GM12878 (cell line): ENCODE measurements around the gene CLDN6. TPM values are rescaled to one million over a fixed set of nuclear protein-coding genes. Genes with fewer than 3 reads are reported as not detected.

ENCODE experiments used
- ATAC-seq: fragments of 200-7000 bp; cut with Tn5 transposase; 3 replicates; pipeline ENCODE4 v1.9.1; 2020; ENCODE audit warnings: mild to moderate bottlenecking, moderate library complexity
- BruUV-seq: library from RNA; stranded (reverse); fragments of 400-500 nt; replicated peaks from 2 replicates; lab custom pipeline; 2021; lab: Mats Ljungman, UMichigan
- CTCF ChIA-PET: fragments of 300-600 bp; sonication (Branson Sonifier 250); formaldehyde crosslinking; extraction: SDS; loops from one replicate; lab custom pipeline; 2021; ENCODE audit warnings: inconsistent platforms; lab: Yijun Ruan, JAX
- POLR2A ChIA-PET: fragments of 350-600 bp; formaldehyde crosslinking; extraction: SDS; loops from one replicate; lab custom pipeline; 2021; ENCODE audit warnings: inconsistent platforms; lab: Charles Lee
- RAD21 ChIA-PET: fragments of 300-600 bp; sonication (Branson Sonifier 250); formaldehyde crosslinking; loops from one replicate; lab custom pipeline; 2023; ENCODE audit warnings: antibody characterized with exemption; ENCODE audit not compliant: unreplicated experiment; lab: Charles Lee
- SMC1A ChIA-PET: fragments of 300-600 bp; sonication (Branson Sonifier 250); formaldehyde crosslinking; loops from one replicate; lab custom pipeline; 2023; ENCODE audit not compliant: unreplicated experiment, uncharacterized antibody; lab: Charles Lee
- DNase-seq: peaks from one replicate; pipeline ENCODE4 v3.0.0-alpha.2; 2011; ENCODE audit warnings: low read depth, low spot score
- FAIRE-seq: peaks from 3 replicates; lab custom pipeline; 2011; peaks lifted over from hg19 to GRCh38; lab: Jason Lieb, UNC
- H2AFZ ChIP-seq: 2 replicates; pipeline ENCODE4 v1.6.0; 2011; ENCODE audit warnings: low read depth, low read length, control low read depth; ENCODE audit not compliant: control insufficient read depth
- H3K27ac ChIP-seq: 2 replicates; pipeline ENCODE4 v1.5.1; 2011; ENCODE audit warnings: control low read depth; ENCODE audit not compliant: control insufficient read depth, insufficient read depth
- H3K27me3 ChIP-seq, 2 experiments: replicated peaks in 1 of 2; 2 replicates each; pipeline versions ENCODE4 v1.6.0 to v1.6.1; 2011; ENCODE audit warnings: low read length in 1 of 2; ENCODE audit not compliant: control insufficient read depth in 2 of 2, insufficient read depth in 2 of 2
- H3K36me3 ChIP-seq, 2 experiments: 2 replicates each; pipeline ENCODE4 v1.5.1; 2011; ENCODE audit warnings: low read length in 1 of 2; ENCODE audit not compliant: control insufficient read depth in 2 of 2, insufficient read depth in 2 of 2
- H3K4me1 ChIP-seq: 2 replicates; pipeline ENCODE4 v1.6.1; 2011; ENCODE audit warnings: mild to moderate bottlenecking, low read length, moderate library complexity, mixed read lengths; ENCODE audit not compliant: control insufficient read depth, insufficient read depth
- H3K4me2 ChIP-seq: 2 replicates; pipeline ENCODE4 v1.6.0; 2011; ENCODE audit warnings: control low read depth; ENCODE audit not compliant: control insufficient read depth, insufficient read depth
- H3K4me3 ChIP-seq: fragments of 200-600 bp; sonication (generic); 2 replicates; pipeline ENCODE4 v1.5.1; 2016
- H3K79me2 ChIP-seq: 2 replicates; pipeline ENCODE4 v1.6.0; 2011; ENCODE audit warnings: low read length; ENCODE audit not compliant: control insufficient read depth, insufficient read depth
- H3K9ac ChIP-seq: 2 replicates; pipeline ENCODE4 v1.8.0; 2011; ENCODE audit warnings: low read length, control low read depth, mixed read lengths; ENCODE audit not compliant: control insufficient read depth, insufficient read depth
- H3K9me3 ChIP-seq: replicated peaks from 3 replicates; pipeline ENCODE4 v1.5.1; 2011; ENCODE audit warnings: mild to moderate bottlenecking, low read length; ENCODE audit not compliant: control insufficient read depth, insufficient read depth
- H4K20me1 ChIP-seq: 2 replicates; pipeline ENCODE4 v1.6.0; 2011; ENCODE audit not compliant: control insufficient read depth, insufficient read depth
- ATF7 ChIP-seq: fragments of 450-650 bp; IDR thresholded peaks from 2 replicates; pipeline ENCODE4 v1.6.1; 2016; ENCODE audit warnings: low read depth, mild to moderate bottlenecking
- IRF4 ChIP-seq: IDR thresholded peaks from 2 replicates; pipeline ENCODE4 v1.6.1; 2011; ENCODE audit warnings: low read depth, low read length
- MTA3 ChIP-seq: IDR thresholded peaks from 2 replicates; pipeline ENCODE4 v1.6.1; 2012; ENCODE audit warnings: low read length, inconsistent platforms, borderline replicate concordance
- NRF1 ChIP-seq: conservative IDR thresholded peaks from 2 replicates; pipeline ENCODE4 v1.6.1; 2011; ENCODE audit warnings: mild to moderate bottlenecking, low read depth, low read length, improper control_type of control experiment
- POLR2A ChIP-seq: IDR thresholded peaks from 2 replicates; pipeline ENCODE4 v1.6.1; 2011; ENCODE audit warnings: low read depth, mild to moderate bottlenecking, low read length
- TCF3 ChIP-seq: IDR thresholded peaks from 2 replicates; pipeline ENCODE4 v1.6.1; 2012; ENCODE audit warnings: low read depth, mild to moderate bottlenecking, low read length, borderline replicate concordance; ENCODE audit not compliant: insufficient read depth
- WGBS: methylation state at CpG from one replicate; pipeline ENCODE4 v1.1.6; 2016; ENCODE audit warnings: low lambda C conversion rate; ENCODE audit not compliant: insufficient replicate concordance, insufficient coverage; ENCODE audit errors: missing lambda C conversion rate; 5-methylcytosine and 5-hydroxymethylcytosine counted together
- in situ Hi-C: fragments of 300-500 bp; cut with MboI; formaldehyde crosslinking; loops from 9 replicates; pipeline ENCODE4 v1.14.3; 2018; ENCODE audit warnings: mixed read lengths
- intact Hi-C: fragments of 100-400 bp; cut with micrococcal nuclease; formaldehyde crosslinking; loops from one replicate; pipeline ENCODE4 v1.14.2; 2022; ENCODE audit not compliant: unreplicated experiment
- polyA plus RNA-seq, 11 experiments: library from polyadenylated mRNA; depleted of rRNA in 4 of 11; unstranded in 6 of 11; stranded (reverse) in 5 of 11; fragments of >200 nt; fragmentation: Nextera tagmentation in 4 of 11; fragmentation: Illumina TruSeq in 1 of 11; extraction: Ambion mirVana in 4 of 11; extraction: Trizol in 1 of 11; gene quantifications; 1 replicate in 1 of 11; 2 replicates in 10 of 11; pipeline versions ENCODE4 v1.2.1 to v1.2.3, GENCODE V29; 2011 to 2016; ENCODE audit warnings: inconsistent platforms in 2 of 11, missing spikeins in 2 of 11, low read depth in 1 of 11
- total RNA-seq, 4 experiments: library from RNA; depleted of rRNA in 3 of 4; stranded (reverse); fragments of >200 nt in 3 of 4; fragmentation: Illumina TruSeq in 1 of 4; extraction: Trizol in 1 of 4; gene quantifications; 2 replicates each; pipeline versions ENCODE4 v1.2.1 to v1.2.3, GENCODE V29; 2013 to 2021
- TF ChIP-seq, protein P1 (sequence below): IDR thresholded peaks from 2 replicates; pipeline ENCODE4 v1.6.1; 2011; ENCODE audit warnings: low read depth, low read length, improper control_type of control experiment, borderline replicate concordance

The CLDN6 gene
- total and polyA plus RNA-seq, 10 of the 15 experiments (the other 5 are each of a cell fraction or from before 2014, with no cell fraction given), result 0.15 to 0.26 (median 0.23) TPM; not detected in 7

DNA sequence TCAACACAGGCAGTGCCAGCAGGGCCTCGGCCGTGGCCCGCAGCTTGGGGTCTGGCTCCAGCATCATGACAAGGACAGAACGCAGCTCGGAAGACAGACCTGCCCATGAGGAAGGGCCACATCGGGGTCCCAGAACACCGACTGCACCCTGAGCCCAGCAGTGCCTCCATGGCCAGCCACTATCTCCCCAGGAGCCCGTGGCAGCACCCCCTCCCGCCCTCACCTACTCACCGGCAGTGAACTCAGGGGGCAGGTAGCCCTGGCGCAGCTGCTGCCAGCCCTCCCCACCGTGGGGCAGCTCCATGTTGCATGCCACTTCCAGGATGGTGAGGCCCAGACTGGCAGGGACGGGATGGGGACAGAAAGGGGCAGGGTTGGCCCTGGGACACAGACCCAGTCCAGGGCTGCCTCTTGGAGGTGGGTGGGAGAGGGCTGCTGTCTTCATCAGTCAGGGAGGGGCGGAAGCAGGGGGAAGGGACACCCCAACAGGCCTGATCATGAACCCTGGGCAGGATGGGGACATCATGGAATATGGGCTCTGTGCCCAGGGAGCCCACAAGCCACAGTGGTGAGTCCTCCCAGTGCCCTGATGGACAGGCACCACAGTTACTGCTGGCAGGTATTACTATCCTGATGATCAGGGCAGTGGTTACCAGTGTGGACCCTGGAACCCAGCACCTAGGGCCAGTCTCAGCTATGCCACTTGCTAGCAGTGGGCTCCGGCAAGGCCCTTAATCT is 43.5 kb downstream of the CLDN6 start:
- whole genome bisulfite sequencing, result 95% methylated on average over 15 of the region's 15 CpGs
- intact Hi-C loops, result no loop called here
- Histone ChIP-seq H3K4me2 (no peak overlapping the region), H3K27ac (no peak overlapping the region), H4K20me1 (no peaks in the 10 kb centered on the region), H3K27me3 (no peaks in the 10 kb centered on the region), H3K4me3 (no peak overlapping the region), H3K36me3 (peaks cover 4 to 22% of the 10 kb centered on the region in 2 experiments; a peak in 3 of 4 replicates), H3K9ac (no peak overlapping the region), H3K9me3 (no peaks in the 10 kb centered on the region), H3K4me1 (peaks cover 9% of the 10 kb centered on the region), H2AFZ (no peak overlapping the region), H3K79me2 (peaks cover 18% of the 10 kb centered on the region)
- RAD21 ChIA-PET, result interaction anchor here (0.9 kb wide), 1 partner anchor 9 kb away, joined by 3 read pairs; no protein-coding TSS in a partner anchor
- CTCF ChIA-PET, result no interaction called here
- DNase-seq (no peak), ATAC-seq (no peak), FAIRE-seq (no peak)
- SMC1A ChIA-PET, result no interaction called here
- TF ChIP-seq TCF3, result no peak
- TF ChIP-seq POLR2A, result peak; percentile 56
- BruUV-seq, result no TSS peak
- POLR2A ChIA-PET, result interaction anchor here (1.1 kb wide), 1 partner anchor 29 kb away, joined by 3 read pairs; no protein-coding TSS in a partner anchor
- in situ Hi-C loops, result no loop called here

DNA sequence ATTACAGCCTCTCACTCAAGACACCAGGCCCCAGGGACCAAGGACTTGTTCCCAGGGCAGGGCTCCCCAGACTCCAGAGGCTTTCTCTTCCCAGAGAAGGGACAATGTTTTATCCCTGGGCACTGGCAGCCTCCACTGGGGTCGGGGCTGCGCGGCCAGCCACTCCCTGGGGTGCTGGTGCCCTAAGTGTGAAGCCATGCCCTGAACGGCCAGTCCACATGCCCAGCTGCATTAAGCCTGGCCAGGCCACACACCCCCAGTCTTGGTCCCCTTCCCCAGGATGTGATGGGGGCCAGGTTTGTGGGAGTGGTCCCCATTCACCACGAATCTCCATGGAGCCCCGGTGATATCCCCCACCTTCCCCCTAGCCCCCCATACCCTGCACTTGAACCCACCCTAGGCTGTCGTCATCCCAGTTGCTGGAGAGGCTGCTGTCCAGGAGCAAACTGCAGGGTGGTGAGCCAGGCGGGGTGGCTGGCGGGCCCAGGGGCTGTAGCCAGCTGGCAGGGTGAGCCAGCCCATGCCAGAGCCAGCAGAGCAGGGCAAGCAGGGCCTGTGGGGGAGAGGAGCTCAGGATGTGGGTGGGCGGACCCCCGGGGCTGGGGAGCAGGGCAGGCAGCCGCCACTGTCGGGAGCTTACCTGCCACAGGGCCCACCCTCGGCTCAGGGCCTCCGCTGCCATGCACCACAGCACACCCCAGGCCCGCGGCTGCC is 44.2 kb downstream of the CLDN6 start:
- in situ Hi-C loops, result no loop called here
- BruUV-seq, result no TSS peak
- WGBS, result 69% methylated on average over 17 of the region's 17 CpGs
- SMC1A ChIA-PET, result no interaction called here
- Histone ChIP-seq H2AFZ (no peak overlapping the region), H3K4me2 (no peak overlapping the region), H3K9ac (no peak overlapping the region), H3K27me3 (no peaks in the 10 kb centered on the region), H3K79me2 (peaks cover 16% of the 10 kb centered on the region), H3K4me3 (no peak overlapping the region)
- POLR2A ChIA-PET, result interaction anchor here (1.1 kb wide), 1 partner anchor 28 kb away, joined by 3 read pairs; no protein-coding TSS in a partner anchor
- intact Hi-C loops, result no loop called here
- CTCF ChIA-PET, result no interaction called here
- FAIRE-seq (no peak), ATAC-seq (no peak)
- RAD21 ChIA-PET, result no interaction called here
- TF ChIP-seq POLR2A, result peak; percentile 38; the same call in 1 of the 2 replicates
- 0 out of 2 replicates have a peak, but pooled peaks have one; percentile 21 for TF ChIP-seq MTA3
- TF ChIP-seq, protein P1, sequence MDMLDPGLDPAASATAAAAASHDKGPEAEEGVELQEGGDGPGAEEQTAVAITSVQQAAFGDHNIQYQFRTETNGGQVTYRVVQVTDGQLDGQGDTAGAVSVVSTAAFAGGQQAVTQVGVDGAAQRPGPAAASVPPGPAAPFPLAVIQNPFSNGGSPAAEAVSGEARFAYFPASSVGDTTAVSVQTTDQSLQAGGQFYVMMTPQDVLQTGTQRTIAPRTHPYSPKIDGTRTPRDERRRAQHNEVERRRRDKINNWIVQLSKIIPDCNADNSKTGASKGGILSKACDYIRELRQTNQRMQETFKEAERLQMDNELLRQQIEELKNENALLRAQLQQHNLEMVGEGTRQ, result no peak
- no peak for TF ChIP-seq NRF1
- TF ChIP-seq ATF7, result no peak
- no peak for TF ChIP-seq IRF4
- TF ChIP-seq, all 136 proteins: peak for 2
- H3K9me3 ChIP-seq, result no peaks in the 10 kb centered on the region
- peaks cover 4 to 22% of the 10 kb centered on the region in 2 experiments; a peak in 3 of 4 replicates for H3K36me3 ChIP-seq
- DNase-seq, result no peak
- H4K20me1 ChIP-seq, result no peaks in the 10 kb centered on the region
- H3K4me1 ChIP-seq, result peaks cover 4% of the 10 kb centered on the region
- H3K27ac ChIP-seq, result no peak overlapping the region
